ENCODE results near the gene ADD1. TPM values are rescaled to one million over a fixed set of nuclear protein-coding genes. Genes with fewer than 3 reads are reported as not detected.

ADD1 gene
- total RNA-seq, 1 experiment from 2014 or later = 163 TPM

DNA sequence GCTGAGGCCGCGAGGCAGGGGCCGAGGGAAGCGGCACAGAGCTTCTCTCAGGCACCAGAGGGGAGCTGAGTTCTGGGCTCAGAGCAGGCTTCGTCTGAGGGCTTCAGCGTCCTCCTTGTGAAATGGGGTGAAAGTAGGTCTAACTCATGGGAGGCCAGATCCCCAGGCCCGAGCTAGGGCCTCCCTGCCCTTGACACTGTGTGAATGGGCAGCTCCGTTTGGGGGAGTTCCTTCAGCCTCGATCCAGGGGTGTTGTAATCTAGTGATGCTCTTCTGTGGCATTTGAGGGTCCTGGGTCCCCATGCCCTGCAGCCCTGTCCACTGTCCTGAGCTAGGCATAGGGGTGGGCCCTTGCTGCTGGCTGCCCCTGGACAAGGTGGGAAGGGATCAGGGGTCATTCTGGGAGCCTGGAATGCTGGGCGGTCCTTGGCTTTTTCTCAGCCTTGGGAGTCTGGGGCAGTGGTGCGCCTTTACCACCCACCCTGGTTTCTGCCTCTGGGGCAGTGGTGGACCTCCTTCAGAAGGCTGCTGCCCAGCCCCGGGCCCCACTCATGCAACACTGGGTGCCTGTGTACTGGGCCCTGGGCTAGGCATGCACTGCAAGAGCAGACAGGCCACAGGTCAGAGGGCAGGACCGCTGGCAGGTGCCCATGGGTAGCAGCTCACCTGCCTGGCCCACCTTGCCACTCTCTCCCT is 46.6 kb upstream of the ADD1 start:
- no peaks in the 10 kb centered on the region for H3K23me2 ChIP-seq (ENCODE audit: insufficient read length, low read depth, low read length, poor library complexity, severe bottlenecking)
- DNase-seq = no peak
- no peak overlapping the region for H2BK20ac ChIP-seq (ENCODE audit: low read depth, low read length, poor library complexity, severe bottlenecking)
- WGBS (ENCODE audit: extremely low coverage, insufficient read length, low lambda C conversion rate) = no CpG with 5 or more reads among the region's 13 CpGs
- no peaks in the 10 kb centered on the region for H3K79me1 ChIP-seq (ENCODE audit: insufficient read depth, low read depth, low read length, poor library complexity, severe bottlenecking)
- TF ChIP-seq CTCF (conservative IDR thresholded peaks at IDR 0.05) = no peak
- H3K36me3 Mint-ChIP-seq (ENCODE audit: insufficient read depth in 1 of 3, low read depth in 3 of 3) = 0 out of 7 replicates have a peak, but pooled peaks cover 0 to 2% (median 0%) of the 10 kb centered on the region in 3 experiments
- no peak overlapping the region for H2BK15ac ChIP-seq (ENCODE audit: low read depth, low read length)
- H2AK5ac ChIP-seq (ENCODE audit: insufficient read length, low read length) = no peak overlapping the region
- H2BK12ac ChIP-seq (ENCODE audit: insufficient read length, low read depth, low read length) = no peak overlapping the region
- no peak overlapping the region for H4K8ac ChIP-seq (replicated peaks; ENCODE audit: insufficient read length, low read depth, low read length)
- H3K4me2 ChIP-seq (ENCODE audit: insufficient read depth, insufficient read length, low read length) = no peak overlapping the region
- no peaks in the 10 kb centered on the region for H3K4me1 ChIP-seq (ENCODE audit: insufficient read depth, low read length)
- H3K27ac ChIP-seq (ENCODE audit: insufficient read length, low read depth, low read length) = no peak overlapping the region
- no peaks in the 10 kb centered on the region for H3K27me3 ChIP-seq (ENCODE audit: insufficient read depth, low read length)
- no peak overlapping the region for H4K5ac ChIP-seq (ENCODE audit: insufficient read length, low read depth, low read length)
- no peak overlapping the region for H3K14ac ChIP-seq (ENCODE audit: insufficient read depth, low read length)
- H3K79me2 ChIP-seq (ENCODE audit: insufficient read depth, low read length) = no peaks in the 10 kb centered on the region
- H2AFZ ChIP-seq (ENCODE audit: low read length) = no peak overlapping the region
- H3K9me3 Mint-ChIP-seq = no peaks in the 10 kb centered on the region
- H4K20me1 ChIP-seq (ENCODE audit: control insufficient read depth, insufficient read depth, insufficient read length) = peaks cover 3% of the 10 kb centered on the region
- no peak overlapping the region for H4K91ac ChIP-seq (ENCODE audit: insufficient read length, low read depth, low read length)
- H3K56ac ChIP-seq (ENCODE audit: insufficient read length, low read depth, low read length) = no peak overlapping the region
- H3K18ac ChIP-seq (ENCODE audit: insufficient read length, low read depth, low read length) = no peak overlapping the region
- H3K4me1 Mint-ChIP-seq = peaks cover 8 to 32% of the 10 kb centered on the region in 2 experiments
- no peak overlapping the region for H3K23ac ChIP-seq (ENCODE audit: insufficient read length, low read depth, low read length)
- no peak overlapping the region for H3T11ph ChIP-seq (ENCODE audit: low read length)
- no peak overlapping the region for H3K4me3 Mint-ChIP-seq
- no peak overlapping the region for H3K27ac Mint-ChIP-seq
- no peak overlapping the region for H3K9ac ChIP-seq (ENCODE audit: extremely low read depth, insufficient read length, low read length)
- no peaks in the 10 kb centered on the region for H3K9me3 ChIP-seq (ENCODE audit: control insufficient read depth, low read depth, low read length)
- H2BK120ac ChIP-seq (ENCODE audit: low read depth, low read length, poor library complexity, severe bottlenecking) = no peak overlapping the region
- H3K4ac ChIP-seq (ENCODE audit: low read depth, low read length) = no peak overlapping the region
- H2BK5ac ChIP-seq (ENCODE audit: insufficient read length, low read length) = no peak overlapping the region
- H3K27me3 Mint-ChIP-seq (ENCODE audit: low read depth) = peaks cover 17% of the 10 kb centered on the region
